ENCODE data around the gene USH1G.

DNA sequence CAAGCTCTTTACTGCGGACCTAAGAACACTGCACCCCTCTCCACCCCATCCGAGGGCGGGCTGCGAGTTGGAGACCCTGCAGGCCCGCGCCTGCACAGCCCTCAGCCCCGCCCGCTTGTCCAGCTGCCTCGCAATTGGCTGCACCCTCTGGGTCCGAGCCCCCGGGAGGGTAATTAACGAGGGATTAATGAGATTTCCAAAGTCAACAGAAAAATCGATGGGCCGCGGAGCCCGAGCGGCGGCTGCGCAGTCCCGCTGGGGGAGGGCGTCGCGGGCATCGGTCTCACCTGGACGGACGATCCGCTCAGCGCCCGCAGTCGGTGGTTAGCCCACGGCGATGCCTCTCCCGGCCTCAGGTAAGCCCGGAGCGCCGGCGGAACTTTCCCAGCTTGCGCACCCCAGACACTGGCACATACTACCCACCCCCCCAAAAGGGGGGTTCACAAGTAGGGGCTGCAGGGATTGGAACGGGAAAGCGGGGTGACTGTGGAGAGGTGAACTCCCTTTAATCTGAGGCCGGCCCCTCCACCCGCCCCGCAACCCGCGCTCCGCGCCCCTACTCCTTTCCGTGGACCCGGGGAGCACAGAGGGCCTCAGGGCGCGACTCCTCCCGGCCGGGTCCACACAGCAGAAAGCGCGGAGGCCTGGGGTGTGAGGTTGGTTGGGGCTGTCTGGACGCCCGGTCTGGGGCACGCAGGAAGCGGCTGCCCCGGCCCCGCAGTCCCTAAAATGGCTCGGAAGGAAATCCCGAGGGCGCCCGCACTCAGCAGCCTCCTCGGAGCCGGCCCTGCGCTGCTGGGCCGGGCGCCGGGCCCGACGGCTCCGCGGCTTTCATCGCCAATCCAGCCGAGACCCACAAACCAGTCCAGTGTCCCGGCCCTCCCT lies 12.8 kb upstream of the USH1G start, which contains the start of gene OTOP3:
- no peak for TF ChIP-seq CTCF (IDR thresholded peaks at IDR 0.05; ENCODE audit: low read depth, low read length)
- TF ChIP-seq POLR2A (IDR thresholded peaks at IDR 0.05; ENCODE audit: extremely low read depth, insufficient read length): no peak
- no peak for TF ChIP-seq MYC (IDR thresholded peaks at IDR 0.05; ENCODE audit: low read depth, low read length)
